ENCODE data around the gene APEH. TPM values are rescaled to one million over a fixed set of nuclear protein-coding genes. Genes with fewer than 3 reads are reported as not detected.

Gene APEH
- total and polyA plus RNA-seq, 2 of the 13 experiments (the other 11 are each of a cell fraction or from before 2014, with no cell fraction given) = 116 to 130 TPM

GRCh38 chr3:49723628-49724551 is 49.7 kb downstream of the APEH start, which contains the start of gene GMPPB (continued):
- TF ChIP-seq TFDP2 (CRISPR knock-in tag; IDR thresholded peaks at IDR 0.05) (peak; percentile 96), BCLAF1 (IDR thresholded peaks at IDR 0.05) (no peak), ZNF883 (CRISPR knock-in tag; IDR thresholded peaks at IDR 0.05; ENCODE audit: not compliant biosample characterization) (peak; percentile 64), ZBTB40 (IDR thresholded peaks at IDR 0.05) (no peak), ZBTB40 (CRISPR knock-in tag; IDR thresholded peaks at IDR 0.05) (peak; percentile 22; the same call in 1 of the 2 replicates), ETV6 (CRISPR knock-in tag; conservative IDR thresholded peaks at IDR 0.05) (no peak; the same call in 1 of the 2 replicates), CSRNP1 (CRISPR knock-in tag; IDR thresholded peaks at IDR 0.05) (no peak), MLX (CRISPR knock-in tag; IDR thresholded peaks at IDR 0.05) (no peak), PHB2 (IDR thresholded peaks at IDR 0.05; ENCODE audit: partially characterized antibody) (no peak), ZNF256 (CRISPR knock-in tag; conservative IDR thresholded peaks at IDR 0.05) (no peak), RNF2 (conservative IDR thresholded peaks at IDR 0.05; ENCODE audit: low read depth) (no peak), TBL1XR1 (IDR thresholded peaks at IDR 0.05; ENCODE audit: borderline replicate concordance, low read length, partially characterized antibody) (no peak)
